Measurements from ENCODE around the gene MBD3L4. TPM values are rescaled to one million over a fixed set of nuclear protein-coding genes. Genes with fewer than 3 reads are reported as not detected.

MBD3L4 gene
- total and polyA plus RNA-seq, 2 donors (not counting 1 experiment from before 2014, with no cell fraction given): not detected

GRCh38 chr19:7072541-7072940 lies 32.6 kb upstream of the MBD3L4 start:
- H2AFZ ChIP-seq (ENCODE audit: low read length): no peak overlapping the region
- no peaks in the 10 kb centered on the region for H3K27me3 ChIP-seq (ENCODE audit: control insufficient read depth, insufficient read depth, low read length)
- peaks cover 29% of the 10 kb centered on the region for H3K36me3 ChIP-seq (ENCODE audit: control insufficient read depth, insufficient read depth, low read length)

GRCh38 chr19:7069904-7070226 lies 29.9 kb upstream of the MBD3L4 start:
- Histone ChIP-seq H3K4me2 (ENCODE audit: extremely low read depth, insufficient read depth, low read length) (peak overlapping the region; percentile 93), H3K27me3 (ENCODE audit: control insufficient read depth, insufficient read depth, low read length) (no peaks in the 10 kb centered on the region), H3K4me3 (replicated peaks in 1 of 4; ENCODE audit: control extremely low read depth in 1 of 4, insufficient read depth in 1 of 4, low read depth in 3 of 4, low read length in 4 of 4) (peak overlapping the region; percentile 93 to 100 (median 98)), H2AFZ (ENCODE audit: low read length) (peak overlapping the region; percentile 83), H3K9ac (ENCODE audit: insufficient read depth, low read length) (peak overlapping the region; percentile 91), H3K27ac (ENCODE audit: insufficient read depth, low read length) (peak overlapping the region; percentile 86), H3K79me2 (ENCODE audit: control insufficient read depth, insufficient read depth, low read length) (peaks cover 9% of the 10 kb centered on the region), H3K4me1 (ENCODE audit: control insufficient read depth, extremely low read depth, insufficient read depth, low read length) (no peaks in the 10 kb centered on the region), H4K20me1 (ENCODE audit: control insufficient read depth, extremely low read depth, insufficient read depth, low read length) (no peaks in the 10 kb centered on the region), H3K9me3 (ENCODE audit: control insufficient read depth, insufficient read depth, low read depth, low read length) (no peaks in the 10 kb centered on the region), H3K36me3 (ENCODE audit: control insufficient read depth, insufficient read depth, low read length) (peaks cover 14% of the 10 kb centered on the region)
- no peak for DNase-seq (ENCODE audit: low read depth in 2 of 2)
- TF ChIP-seq EZH2 (IDR thresholded peaks at IDR 0.05; ENCODE audit: low read length, missing control alignments) (no peak), CTCF (conservative IDR thresholded peaks at IDR 0.05 in 1 of 2, IDR thresholded peaks at IDR 0.05 in 1 of 2; ENCODE audit: low read depth in 1 of 2, low read length in 2 of 2) (no peak)

More at GRCh38 chr19:7072541-7072940, 32.6 kb upstream of the MBD3L4 start:
- H3K9ac ChIP-seq (ENCODE audit: insufficient read depth, low read length): no peak overlapping the region
- no peak overlapping the region for H3K4me2 ChIP-seq (ENCODE audit: extremely low read depth, insufficient read depth, low read length)
- H3K79me2 ChIP-seq (ENCODE audit: control insufficient read depth, insufficient read depth, low read length): peaks cover 9% of the 10 kb centered on the region
- no peaks in the 10 kb centered on the region for H3K4me1 ChIP-seq (ENCODE audit: control insufficient read depth, extremely low read depth, insufficient read depth, low read length)
- no peak overlapping the region for H3K27ac ChIP-seq (ENCODE audit: insufficient read depth, low read length)
- H3K9me3 ChIP-seq (ENCODE audit: control insufficient read depth, insufficient read depth, low read depth, low read length): no peaks in the 10 kb centered on the region
- H4K20me1 ChIP-seq (ENCODE audit: control insufficient read depth, extremely low read depth, insufficient read depth, low read length): no peaks in the 10 kb centered on the region
- no peak overlapping the region for H3K4me3 ChIP-seq (replicated peaks in 1 of 4; ENCODE audit: control extremely low read depth in 1 of 4, insufficient read depth in 1 of 4, low read depth in 3 of 4, low read length in 4 of 4)
- no peak for DNase-seq (ENCODE audit: low read depth in 2 of 2)
- no peak for TF ChIP-seq EZH2 (IDR thresholded peaks at IDR 0.05; ENCODE audit: low read length, missing control alignments)
- TF ChIP-seq CTCF (conservative IDR thresholded peaks at IDR 0.05 in 1 of 2, IDR thresholded peaks at IDR 0.05 in 1 of 2; ENCODE audit: low read depth in 1 of 2, low read length in 2 of 2): no peak

DNA sequence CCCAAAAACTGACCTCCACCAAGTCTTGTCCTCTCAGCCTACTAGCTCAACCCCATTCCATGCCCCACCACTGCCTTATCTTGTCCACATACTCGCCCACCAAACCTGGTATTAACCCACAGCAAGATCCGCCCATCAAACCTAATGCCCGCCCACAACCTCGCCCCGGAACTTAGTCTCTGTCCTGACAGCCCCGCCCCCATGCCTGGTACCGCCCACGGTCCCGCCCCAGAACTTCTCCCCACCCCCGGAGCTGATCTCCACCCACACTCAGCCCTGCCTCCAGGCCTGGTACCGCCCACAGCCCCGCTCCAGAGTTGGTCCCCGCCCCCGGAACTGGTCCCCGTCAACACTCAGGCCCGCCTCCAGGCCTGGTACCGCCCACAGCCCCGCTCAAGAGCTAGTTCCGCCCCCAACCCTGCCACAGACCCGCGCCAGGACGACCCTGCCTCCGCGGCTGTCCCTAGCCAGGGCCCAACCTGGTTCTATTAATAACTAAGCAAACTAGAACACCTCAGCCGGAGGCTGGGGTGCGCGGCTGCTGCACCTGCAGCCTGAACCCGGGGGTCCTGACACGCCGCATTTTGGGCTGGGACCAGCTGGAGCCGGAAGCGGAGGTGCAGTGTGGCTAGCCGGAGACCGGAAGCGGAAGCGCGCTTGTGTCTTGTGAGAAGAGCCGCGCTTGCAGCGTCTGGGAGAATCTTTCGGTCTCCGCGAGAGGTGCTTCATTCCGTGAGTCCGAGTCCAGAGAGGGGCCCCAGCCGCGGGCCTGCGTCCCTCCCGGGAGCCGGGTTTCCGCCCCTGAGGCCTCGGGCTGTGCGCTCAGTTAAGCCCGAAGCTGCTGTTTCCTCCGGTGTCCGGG lies 29.3 kb upstream of the MBD3L4 start, which contains the start of gene ZNF557:
Gene ZNF557, plus strand, starts transcription at position 662 of the 862 bp plus-strand sequence. CDS start 5,372 bp downstream, outside the sequence.
- H3K4me2 ChIP-seq (ENCODE audit: extremely low read depth, insufficient read depth, low read length): peak within 1 kb of the TSS; percentile 93
- peaks cover 10% of the 10 kb centered on the region for H3K36me3 ChIP-seq (ENCODE audit: control insufficient read depth, insufficient read depth, low read length)
- peaks cover 9% of the 10 kb centered on the region for H3K79me2 ChIP-seq (ENCODE audit: control insufficient read depth, insufficient read depth, low read length)
- peak within 1 kb of the TSS; percentile 98 for H2AFZ ChIP-seq (ENCODE audit: low read length)
- no peaks in the 10 kb centered on the region for H3K4me1 ChIP-seq (ENCODE audit: control insufficient read depth, extremely low read depth, insufficient read depth, low read length)
- peak within 1 kb of the TSS; percentile 91 for H3K9ac ChIP-seq (ENCODE audit: insufficient read depth, low read length)
- peak; percentile 96 for DNase-seq (ENCODE audit: low read depth in 2 of 2)
- no peaks in the 10 kb centered on the region for H4K20me1 ChIP-seq (ENCODE audit: control insufficient read depth, extremely low read depth, insufficient read depth, low read length)
- peak within 1 kb of the TSS; percentile 86 for H3K27ac ChIP-seq (ENCODE audit: insufficient read depth, low read length)
- TF ChIP-seq CTCF (conservative IDR thresholded peaks at IDR 0.05 in 1 of 2, IDR thresholded peaks at IDR 0.05 in 1 of 2; ENCODE audit: low read depth in 1 of 2, low read length in 2 of 2) (no peak), EZH2 (IDR thresholded peaks at IDR 0.05; ENCODE audit: low read length, missing control alignments) (no peak)
- H3K4me3 ChIP-seq (replicated peaks in 1 of 4; ENCODE audit: control extremely low read depth in 1 of 4, insufficient read depth in 1 of 4, low read depth in 3 of 4, low read length in 4 of 4): peak within 1 kb of the TSS; percentile 93 to 100 (median 98)
- H3K9me3 ChIP-seq (ENCODE audit: control insufficient read depth, insufficient read depth, low read depth, low read length): no peaks in the 10 kb centered on the region
- no peaks in the 10 kb centered on the region for H3K27me3 ChIP-seq (ENCODE audit: control insufficient read depth, insufficient read depth, low read length)

Data from fibroblast of lung (primary cell).